ENCODE measurements around the gene EFCAB7.

Gene EFCAB7

DNA sequence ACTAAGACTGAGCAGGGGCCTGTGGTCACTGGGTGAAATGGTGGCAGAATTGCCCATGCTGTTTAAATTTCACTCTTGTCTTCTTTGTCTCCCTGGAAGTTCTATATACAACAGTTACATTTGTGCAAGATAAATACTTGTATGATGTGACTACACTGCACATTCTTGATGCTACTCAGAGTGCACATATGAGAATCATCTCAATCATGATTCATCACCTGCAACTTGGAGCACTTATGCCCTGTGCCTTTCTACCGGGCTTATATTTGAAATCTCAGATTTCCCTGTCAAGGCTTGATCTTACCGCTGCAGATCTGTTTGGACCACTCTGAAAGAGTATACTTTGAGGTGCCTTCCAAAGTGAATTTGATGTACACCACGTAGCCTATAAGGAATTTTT is 80.5 kb downstream of the EFCAB7 start:
- no peak for DNase-seq (ENCODE audit: low spot score)

DNA sequence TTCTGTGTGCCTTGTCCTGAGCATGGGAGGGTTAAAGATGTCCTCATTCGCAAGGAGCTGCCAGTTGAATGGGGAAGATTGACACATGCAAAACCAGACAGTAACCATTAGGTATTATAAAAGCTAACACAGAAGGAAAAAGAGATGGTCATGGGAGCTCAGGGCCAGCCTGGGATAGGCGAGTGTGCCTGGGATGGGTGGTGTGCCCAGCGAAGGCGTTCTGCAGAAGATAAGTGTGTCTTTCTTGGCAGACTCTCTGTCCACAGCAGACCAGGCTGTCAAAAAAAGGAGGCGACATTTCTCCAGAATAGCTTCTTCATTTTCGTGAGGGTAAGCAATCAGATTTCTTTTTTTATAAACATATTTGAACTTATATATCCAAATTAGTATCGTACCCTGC is 84.0 kb downstream of the EFCAB7 start:
- no peak for DNase-seq (ENCODE audit: low spot score)

DNA sequence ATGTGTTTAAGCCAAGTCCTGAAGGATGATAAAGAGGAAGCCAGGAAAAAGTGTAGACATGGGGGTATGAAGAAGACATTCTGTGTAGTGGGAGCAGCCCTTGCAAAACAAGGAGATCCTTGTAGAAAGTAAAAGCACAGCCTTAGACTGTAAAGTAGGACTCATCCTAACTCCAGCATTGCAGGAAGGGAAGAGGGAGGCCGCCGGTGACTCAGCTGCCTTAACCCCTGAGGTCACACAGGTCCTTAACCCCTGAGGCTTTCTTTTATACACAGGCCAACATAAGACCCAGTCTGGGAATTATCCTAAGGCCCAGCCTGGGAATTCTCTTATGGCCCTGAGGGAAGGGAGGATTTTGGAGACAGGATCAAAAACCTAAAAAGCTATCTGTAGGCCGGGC is 87.9 kb downstream of the EFCAB7 start:
- DNase-seq (ENCODE audit: low spot score) = no peak

DNA sequence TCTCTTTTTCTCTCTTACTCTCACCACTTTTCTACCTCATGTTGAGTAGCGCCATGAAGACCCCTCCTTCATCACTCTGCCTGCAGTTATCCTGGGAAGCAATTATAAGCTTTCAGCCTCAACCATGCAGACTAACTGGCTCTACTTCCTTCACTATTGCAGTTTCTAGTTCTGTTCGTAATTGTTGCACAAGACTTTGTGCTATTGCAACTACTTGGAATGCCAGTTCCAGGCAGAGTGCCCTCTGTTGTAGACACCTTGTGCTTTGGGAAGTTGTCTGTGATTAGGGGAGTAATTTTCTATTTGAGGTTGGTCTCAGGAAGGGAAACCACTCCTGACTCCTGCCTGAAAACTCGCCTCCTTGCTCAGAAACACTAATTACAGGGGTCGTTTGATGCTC is 89.2 kb downstream of the EFCAB7 start:
- DNase-seq (ENCODE audit: low spot score) = no peak

DNA sequence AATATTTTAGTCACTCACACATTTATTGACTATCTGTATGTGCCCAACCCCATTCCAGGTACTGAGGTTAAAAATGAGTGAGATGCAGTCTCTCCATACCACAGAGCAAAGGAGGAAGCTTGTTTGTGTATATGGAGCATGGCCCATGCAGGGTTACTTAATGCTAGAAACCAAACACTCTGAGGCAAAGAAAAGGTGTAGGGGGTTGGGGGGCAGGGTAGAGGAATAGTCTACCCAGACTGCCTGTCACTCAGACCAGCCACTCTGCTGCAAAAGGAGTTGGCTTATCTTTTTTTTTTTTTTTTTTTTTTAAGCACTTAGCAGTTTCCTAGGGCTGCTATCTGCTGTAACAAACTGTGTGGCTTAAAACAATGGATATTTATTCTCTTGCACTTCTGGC is 89.6 kb downstream of the EFCAB7 start:
- DNase-seq (ENCODE audit: low spot score) = no peak

- peak; percentile 81 for DNase-seq (ENCODE audit: low spot score)
Measured at GRCh38 chr1:63615768-63616420, 92.6 kb downstream of the EFCAB7 start.

GRCh38 chr1:63617450-63617849 is 94.1 kb downstream of the EFCAB7 start:
- no peak for DNase-seq (ENCODE audit: low spot score)

DNA sequence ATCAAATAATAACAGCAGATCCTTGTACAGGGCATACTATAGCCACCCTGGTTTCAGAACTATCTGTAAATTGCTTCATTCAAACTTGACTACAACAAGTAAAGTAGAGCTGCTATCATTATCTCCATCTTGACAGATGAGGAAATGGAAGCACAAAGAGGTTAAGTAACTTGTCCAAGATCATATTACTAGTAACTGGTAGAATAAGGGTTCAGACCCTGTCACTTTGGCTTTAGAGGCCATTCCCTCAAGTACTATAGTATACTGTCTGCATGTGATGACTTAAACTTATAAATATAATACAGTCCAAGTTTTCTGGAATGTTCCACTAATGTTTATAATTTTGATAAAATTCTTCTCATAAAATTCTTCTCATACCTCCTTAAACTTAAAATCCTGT is 94.7 kb downstream of the EFCAB7 start:
- peak; percentile 24 for DNase-seq (ENCODE audit: low spot score)

GRCh38 chr1:63619558-63619957 is 96.2 kb downstream of the EFCAB7 start:
- no peak for DNase-seq (ENCODE audit: low spot score)

DNA sequence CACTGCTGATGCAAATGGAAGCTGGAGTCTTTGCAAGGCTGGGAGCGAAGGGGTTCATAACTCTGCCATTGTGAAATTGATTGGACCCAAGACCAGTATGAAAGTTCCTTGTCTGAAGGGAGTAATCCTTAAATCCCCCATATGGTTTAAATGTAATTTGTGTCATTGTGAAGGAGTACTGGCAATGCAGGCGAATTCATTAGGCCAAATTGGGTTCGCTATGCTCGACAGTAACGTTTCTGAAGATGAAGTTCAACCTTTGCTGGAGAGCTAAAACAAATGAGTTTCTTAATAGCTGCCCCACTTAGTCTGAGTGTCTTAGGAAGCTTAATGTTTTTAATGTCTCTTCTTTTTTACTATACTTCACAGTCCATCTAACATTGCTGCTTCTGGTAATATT is 97.3 kb downstream of the EFCAB7 start:
- no peak for DNase-seq (ENCODE audit: low spot score)

DNA sequence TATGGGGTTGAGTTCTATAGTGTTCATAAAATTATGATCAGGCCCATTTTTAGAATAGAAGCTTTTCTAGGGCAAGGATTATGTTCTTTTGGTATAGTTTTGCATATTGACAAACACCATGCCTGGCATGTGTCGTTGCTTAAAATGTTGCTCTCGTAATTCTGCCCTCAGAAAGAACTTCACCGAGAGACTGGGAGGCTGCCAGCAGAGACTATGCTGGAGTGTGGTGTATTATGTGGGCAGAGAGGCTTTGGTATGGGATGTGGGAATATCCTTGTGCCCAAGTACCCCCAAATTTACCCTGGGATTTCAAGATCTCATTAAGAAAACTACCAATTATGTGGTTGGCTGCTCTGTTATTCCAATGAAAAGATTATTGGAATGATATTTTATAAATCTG is 97.8 kb downstream of the EFCAB7 start:
- no peak for DNase-seq (ENCODE audit: low spot score)

DNA sequence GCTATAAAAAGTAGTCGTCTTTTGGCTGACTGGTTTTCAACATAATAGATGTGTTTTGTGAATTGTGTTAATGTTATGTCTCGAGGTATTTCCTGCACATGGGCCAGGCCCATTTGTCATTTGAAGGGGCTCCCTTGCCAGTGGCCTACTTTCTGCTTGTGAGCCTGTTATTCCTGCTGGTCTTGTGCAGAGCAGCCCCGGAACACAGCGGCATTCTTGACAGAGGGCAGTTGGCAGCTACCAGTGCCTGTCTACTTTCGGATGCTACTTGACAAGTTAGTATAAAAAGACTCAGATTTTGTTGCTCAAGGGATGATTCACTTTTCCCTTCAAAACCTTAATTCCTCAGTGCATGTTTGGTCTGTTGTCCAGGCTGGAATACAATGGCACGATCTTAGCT is 98.4 kb downstream of the EFCAB7 start:
- DNase-seq (ENCODE audit: low spot score) = peak; percentile 61
